Chondrocyte (in vitro differentiated cells): ENCODE measurements around the gene NOSTRIN. TPM values are rescaled to one million over a fixed set of nuclear protein-coding genes. Genes with fewer than 3 reads are reported as not detected.

Experiments used
- DNase-seq: peaks from one replicate; pipeline ENCODE4 v3.0.0; 2021; ENCODE audit warnings: mixed read lengths, low spot score
- H3K27ac Mint-ChIP-seq: one replicate; pipeline ENCODE4 v1.8.0; 2021; ENCODE audit warnings: mild to moderate bottlenecking, moderate library complexity, mixed read lengths; ENCODE audit not compliant: unreplicated experiment
- H3K27me3 Mint-ChIP-seq: 2 replicates; pipeline ENCODE4 v1.8.0; 2021; ENCODE audit warnings: low read depth, mixed read lengths
- H3K36me3 Mint-ChIP-seq: 2 replicates; pipeline ENCODE4 v1.8.0; 2021; ENCODE audit warnings: low read depth, mixed read lengths
- H3K4me1 Mint-ChIP-seq: 2 replicates; pipeline ENCODE4 v1.8.0; 2021; ENCODE audit warnings: low read depth, mild to moderate bottlenecking, mixed read lengths
- H3K4me3 Mint-ChIP-seq: one replicate; pipeline ENCODE4 v1.8.0; 2021; ENCODE audit warnings: mild to moderate bottlenecking, moderate library complexity, mixed read lengths; ENCODE audit not compliant: unreplicated experiment
- H3K9me3 Mint-ChIP-seq: 2 replicates; pipeline ENCODE4 v1.8.0; 2021; ENCODE audit warnings: low read depth, mixed read lengths
- CTCF ChIP-seq: fragments of 200-600 bp; sonication (generic); IDR thresholded peaks from 2 replicates; pipeline ENCODE4 v1.5.0; 2021; ENCODE audit warnings: antibody characterized with exemption, mild to moderate bottlenecking, moderate library complexity
- total RNA-seq: library from RNA; stranded (reverse); gene quantifications from 3 replicates; pipeline ENCODE4 v1.2.1, GENCODE V29; 2021

The NOSTRIN gene
- total RNA-seq, 1 donor from 2014 or later = 0.27 TPM

DNA sequence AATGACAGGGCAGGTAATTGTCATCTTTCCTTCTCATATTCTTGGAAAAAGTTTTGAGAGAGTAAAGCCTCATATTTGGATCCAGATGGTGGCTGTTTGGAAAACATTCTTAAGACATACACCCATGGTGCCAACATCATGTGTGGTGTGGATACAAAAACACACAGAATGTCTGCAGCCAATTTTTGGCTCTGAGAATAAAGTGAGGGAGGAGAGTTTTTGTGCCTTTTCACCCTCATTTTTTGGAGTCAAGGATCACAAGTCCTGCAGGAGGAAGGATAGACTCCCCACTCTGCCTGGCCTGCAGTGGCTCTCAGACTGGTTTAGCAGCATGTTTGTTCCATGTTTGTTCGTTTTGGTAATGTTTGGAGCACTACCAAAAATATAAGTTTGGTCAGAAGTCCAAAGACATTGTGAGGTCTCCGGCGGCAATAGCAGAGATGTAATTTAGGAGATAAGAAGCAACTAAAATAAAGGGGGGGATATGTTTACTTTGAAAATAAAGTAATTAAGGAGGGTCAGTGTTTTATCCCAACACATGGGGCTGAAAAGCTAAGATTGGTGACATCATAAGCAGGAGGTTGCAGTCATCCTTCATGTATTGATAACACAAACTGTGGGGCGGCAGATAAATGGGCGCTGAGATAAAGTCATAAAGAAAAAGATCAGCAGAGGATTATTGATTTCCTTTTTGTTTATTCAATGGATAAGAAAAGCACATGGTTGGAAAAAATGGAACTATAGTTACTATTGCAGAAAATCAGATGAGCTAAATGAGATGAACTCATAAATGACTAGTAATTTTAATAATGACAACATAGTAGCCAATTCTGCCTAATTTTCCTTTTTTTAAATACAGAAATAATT lies 655 bp downstream of the NOSTRIN start:
- Mint-ChIP-seq H3K36me3 (no peaks in the 10 kb centered on the region), H3K27ac (no peak overlapping the region), H3K4me3 (no peak overlapping the region), H3K27me3 (no peaks in the 10 kb centered on the region), H3K9me3 (no peaks in the 10 kb centered on the region), H3K4me1 (peaks cover 8% of the 10 kb centered on the region)
- TF ChIP-seq CTCF = no peak
- no peak for DNase-seq

DNA sequence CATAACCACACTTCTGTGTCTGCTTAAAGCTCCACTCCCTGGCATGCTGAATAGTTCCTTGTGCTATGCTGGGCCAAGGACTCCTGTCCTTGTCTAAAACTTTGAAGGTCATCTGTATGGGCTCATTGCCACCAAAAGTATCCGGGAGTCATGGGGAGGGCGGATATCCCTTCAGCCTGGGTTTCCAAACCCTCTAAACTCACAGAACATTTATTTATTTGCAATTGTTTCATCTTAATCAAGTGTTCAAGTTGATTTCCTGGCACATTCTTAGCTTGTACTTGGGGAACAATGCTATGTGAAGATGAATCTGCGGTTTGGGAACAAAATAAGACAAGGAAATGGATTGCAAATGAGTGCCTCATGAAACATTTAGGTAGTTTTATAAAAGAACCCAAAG lies 1.8 kb downstream of the NOSTRIN start:
- H3K27ac Mint-ChIP-seq = no peak overlapping the region
- H3K4me1 Mint-ChIP-seq = peaks cover 3% of the 10 kb centered on the region
- H3K27me3 Mint-ChIP-seq = no peaks in the 10 kb centered on the region
- TF ChIP-seq CTCF = no peak
- no peaks in the 10 kb centered on the region for H3K9me3 Mint-ChIP-seq
- no peak overlapping the region for H3K4me3 Mint-ChIP-seq
- no peaks in the 10 kb centered on the region for H3K36me3 Mint-ChIP-seq
- DNase-seq = no peak

- no peak for TF ChIP-seq CTCF
- Mint-ChIP-seq H3K27me3 (no peaks in the 10 kb centered on the region), H3K36me3 (no peaks in the 10 kb centered on the region), H3K4me1 (peaks cover 3% of the 10 kb centered on the region), H3K4me3 (no peak overlapping the region), H3K9me3 (no peaks in the 10 kb centered on the region), H3K27ac (no peak overlapping the region)
- no peak for DNase-seq
Observed at GRCh38 chr2:168805615-168806014, 3.2 kb downstream of the NOSTRIN start.

- Mint-ChIP-seq H3K36me3 (no peaks in the 10 kb centered on the region), H3K4me1 (no peaks in the 10 kb centered on the region), H3K9me3 (no peaks in the 10 kb centered on the region), H3K27ac (no peak overlapping the region), H3K27me3 (no peaks in the 10 kb centered on the region), H3K4me3 (no peak overlapping the region)
- no peak for TF ChIP-seq CTCF
- DNase-seq = no peak
Observed at GRCh38 chr2:168809537-168809936, 7.1 kb downstream of the NOSTRIN start.

GRCh38 chr2:168810235-168810634 lies 7.8 kb downstream of the NOSTRIN start:
- Mint-ChIP-seq H3K27ac (no peak overlapping the region), H3K27me3 (no peaks in the 10 kb centered on the region), H3K36me3 (no peaks in the 10 kb centered on the region), H3K4me3 (no peak overlapping the region), H3K9me3 (no peaks in the 10 kb centered on the region), H3K4me1 (no peaks in the 10 kb centered on the region)
- TF ChIP-seq CTCF = no peak
- no peak for DNase-seq
